ENCODE data around the gene SNX27. TPM values are rescaled to one million over a fixed set of nuclear protein-coding genes. Genes with fewer than 3 reads are reported as not detected.

The SNX27 gene
- total and polyA plus RNA-seq, 2 donors (not counting 1 experiment from before 2014, with no cell fraction given) = 13.5 to 45.6 TPM

DNA sequence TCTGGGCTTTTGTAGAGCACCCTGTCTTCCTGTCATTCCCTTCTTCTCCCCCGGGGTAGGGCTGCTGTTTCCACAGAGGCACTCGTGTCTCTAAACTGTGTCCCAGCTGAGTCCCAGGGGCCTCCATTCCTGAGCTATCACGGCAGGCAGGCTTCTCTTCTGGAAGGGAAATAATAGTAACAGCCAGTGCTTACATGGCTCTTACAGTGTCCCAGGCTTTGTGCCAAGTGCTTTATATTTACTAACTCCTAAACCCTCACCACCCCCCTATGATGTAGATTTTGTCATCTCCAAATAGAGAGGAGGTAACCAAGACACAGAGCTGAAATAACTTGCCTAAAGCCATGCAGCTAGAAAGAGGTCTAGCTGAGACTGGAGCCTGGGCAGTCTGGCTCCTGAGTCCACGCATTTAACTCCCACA lies 106.2 kb downstream of the SNX27 start:
- H3K9ac ChIP-seq (ENCODE audit: low read length) = no peak overlapping the region
- ChIA-PET POLR2A (interaction anchor here (1.2 kb wide), 1 partner anchor 20 kb away, joined by 3 read pairs; no protein-coding TSS in a partner anchor), CTCF (interaction anchor here (0.8 kb wide), 1 partner anchor 17 kb away, joined by 3 read pairs; no protein-coding TSS in a partner anchor)
- H3K27me3 Mint-ChIP-seq = peaks cover 67% of the 10 kb centered on the region
- no peak overlapping the region for H3K27ac Mint-ChIP-seq
- H4K20me1 ChIP-seq (ENCODE audit: control insufficient read depth, insufficient read depth, low read length, poor library complexity, severe bottlenecking) = no peaks in the 10 kb centered on the region
- 0% methylated on average over 2 of the region's 4 CpGs for WGBS (ENCODE audit: insufficient coverage)
- no peaks in the 10 kb centered on the region for H3K79me2 ChIP-seq (ENCODE audit: control insufficient read depth, insufficient read depth, low read length)
- no peak overlapping the region for H2AFZ ChIP-seq (ENCODE audit: insufficient read depth, low read depth, low read length, poor library complexity, severe bottlenecking)
- DNase-seq (no peak), ATAC-seq (ENCODE audit: low read depth) (no peak)
- H3K9me3 ChIP-seq (ENCODE audit: control extremely low read depth in 1 of 3, control insufficient read depth in 2 of 3, insufficient read depth in 1 of 3, low read length in 2 of 3) = peaks cover 0 to 10% (median 0%) of the 10 kb centered on the region in 3 donors
- intact Hi-C loops (cut with micrococcal nuclease) = no loop called here
- no peak overlapping the region for H3K4me3 Mint-ChIP-seq
- H3K4me3 ChIP-seq (ENCODE audit: control extremely low read depth in 1 of 5, extremely low read depth in 1 of 5, insufficient read depth in 1 of 5, low read depth in 2 of 5, low read length in 4 of 5) = no peak overlapping the region
- H3K27ac ChIP-seq (ENCODE audit: low read length in 2 of 2) = no peak overlapping the region
- no peaks in the 10 kb centered on the region for H3K36me3 ChIP-seq (replicated peaks in 1 of 2; ENCODE audit: control extremely low read depth in 1 of 2, control insufficient read depth in 1 of 2, extremely low read depth in 1 of 2, insufficient read depth in 2 of 2, low read length in 1 of 2)
- H3K4me1 ChIP-seq (ENCODE audit: control insufficient read depth in 2 of 2, insufficient read depth in 2 of 2, low read length in 2 of 2) = peaks cover 20 to 27% of the 10 kb centered on the region in 2 donors
- TF ChIP-seq, protein P1, sequence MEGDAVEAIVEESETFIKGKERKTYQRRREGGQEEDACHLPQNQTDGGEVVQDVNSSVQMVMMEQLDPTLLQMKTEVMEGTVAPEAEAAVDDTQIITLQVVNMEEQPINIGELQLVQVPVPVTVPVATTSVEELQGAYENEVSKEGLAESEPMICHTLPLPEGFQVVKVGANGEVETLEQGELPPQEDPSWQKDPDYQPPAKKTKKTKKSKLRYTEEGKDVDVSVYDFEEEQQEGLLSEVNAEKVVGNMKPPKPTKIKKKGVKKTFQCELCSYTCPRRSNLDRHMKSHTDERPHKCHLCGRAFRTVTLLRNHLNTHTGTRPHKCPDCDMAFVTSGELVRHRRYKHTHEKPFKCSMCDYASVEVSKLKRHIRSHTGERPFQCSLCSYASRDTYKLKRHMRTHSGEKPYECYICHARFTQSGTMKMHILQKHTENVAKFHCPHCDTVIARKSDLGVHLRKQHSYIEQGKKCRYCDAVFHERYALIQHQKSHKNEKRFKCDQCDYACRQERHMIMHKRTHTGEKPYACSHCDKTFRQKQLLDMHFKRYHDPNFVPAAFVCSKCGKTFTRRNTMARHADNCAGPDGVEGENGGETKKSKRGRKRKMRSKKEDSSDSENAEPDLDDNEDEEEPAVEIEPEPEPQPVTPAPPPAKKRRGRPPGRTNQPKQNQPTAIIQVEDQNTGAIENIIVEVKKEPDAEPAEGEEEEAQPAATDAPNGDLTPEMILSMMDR (IDR thresholded peaks at IDR 0.05) = no peak
- TF ChIP-seq EZH2 (IDR thresholded peaks at IDR 0.05; ENCODE audit: borderline replicate concordance, insufficient read depth, low read depth, low read length, poor library complexity, severe bottlenecking) = no peak
- H3K4me2 ChIP-seq (replicated peaks; ENCODE audit: low read depth, low read length, poor library complexity, severe bottlenecking) = no peak overlapping the region
- H3K9me3 Mint-ChIP-seq (ENCODE audit: insufficient read depth) = no peaks in the 10 kb centered on the region
- H3K27me3 ChIP-seq (replicated peaks in 1 of 4; ENCODE audit: control extremely low read depth in 1 of 4, control insufficient read depth in 3 of 4, insufficient read depth in 4 of 4, low read length in 3 of 4) = peaks cover 0 to 56% (median 26%) of the 10 kb centered on the region in 4 experiments
- peaks cover 29% of the 10 kb centered on the region for H3K4me1 Mint-ChIP-seq

- Histone ChIP-seq H4K20me1 (ENCODE audit: control insufficient read depth, insufficient read depth, low read length, poor library complexity, severe bottlenecking) (no peaks in the 10 kb centered on the region), H3K4me1 (ENCODE audit: control insufficient read depth in 2 of 2, insufficient read depth in 2 of 2, low read length in 2 of 2) (peaks cover 20 to 27% of the 10 kb centered on the region in 2 donors), H3K9me3 (ENCODE audit: control extremely low read depth in 1 of 3, control insufficient read depth in 2 of 3, insufficient read depth in 1 of 3, low read length in 2 of 3) (peaks cover 0 to 10% (median 0%) of the 10 kb centered on the region in 3 donors), H3K4me2 (replicated peaks; ENCODE audit: low read depth, low read length, poor library complexity, severe bottlenecking) (no peak overlapping the region), H3K27me3 (replicated peaks in 1 of 4; ENCODE audit: control extremely low read depth in 1 of 4, control insufficient read depth in 3 of 4, insufficient read depth in 4 of 4, low read length in 3 of 4) (peaks cover 0 to 58% (median 27%) of the 10 kb centered on the region in 4 experiments), H3K4me3 (ENCODE audit: control extremely low read depth in 1 of 5, extremely low read depth in 1 of 5, insufficient read depth in 1 of 5, low read depth in 2 of 5, low read length in 4 of 5) (no peak overlapping the region), H2AFZ (ENCODE audit: insufficient read depth, low read depth, low read length, poor library complexity, severe bottlenecking) (no peak overlapping the region), H3K9ac (ENCODE audit: low read length) (no peak overlapping the region), H3K79me2 (ENCODE audit: control insufficient read depth, insufficient read depth, low read length) (no peaks in the 10 kb centered on the region), H3K36me3 (replicated peaks in 1 of 2; ENCODE audit: control extremely low read depth in 1 of 2, control insufficient read depth in 1 of 2, extremely low read depth in 1 of 2, insufficient read depth in 2 of 2, low read length in 1 of 2) (no peaks in the 10 kb centered on the region), H3K27ac (ENCODE audit: low read length in 2 of 2) (no peak overlapping the region)
- no peak for ATAC-seq (ENCODE audit: low read depth)
- Mint-ChIP-seq H3K9me3 (ENCODE audit: insufficient read depth) (no peaks in the 10 kb centered on the region), H3K27ac (no peak overlapping the region), H3K4me1 (peaks cover 29% of the 10 kb centered on the region), H3K4me3 (no peak overlapping the region), H3K27me3 (peaks cover 64% of the 10 kb centered on the region)
- intact Hi-C loops (cut with micrococcal nuclease) = no loop called here
- ChIA-PET POLR2A (no interaction called here), CTCF (no interaction called here)
- TF ChIP-seq EZH2 (IDR thresholded peaks at IDR 0.05; ENCODE audit: borderline replicate concordance, insufficient read depth, low read depth, low read length, poor library complexity, severe bottlenecking) = no peak
- TF ChIP-seq, protein P1 (IDR thresholded peaks at IDR 0.05) = no peak
- no CpG with 5 or more reads among the region's 4 CpGs for WGBS (ENCODE audit: insufficient coverage)
- DNase-seq = no peak
Observed at GRCh38 chr1:151718666-151719065, 106.8 kb downstream of the SNX27 start.

Data from B cell (primary cell).